ENCODE data around the gene TLE4.

Gene TLE4

GRCh38 chr9:79694208-79694607 lies 122.4 kb downstream of the TLE4 start:
- no peak for DNase-seq

DNA sequence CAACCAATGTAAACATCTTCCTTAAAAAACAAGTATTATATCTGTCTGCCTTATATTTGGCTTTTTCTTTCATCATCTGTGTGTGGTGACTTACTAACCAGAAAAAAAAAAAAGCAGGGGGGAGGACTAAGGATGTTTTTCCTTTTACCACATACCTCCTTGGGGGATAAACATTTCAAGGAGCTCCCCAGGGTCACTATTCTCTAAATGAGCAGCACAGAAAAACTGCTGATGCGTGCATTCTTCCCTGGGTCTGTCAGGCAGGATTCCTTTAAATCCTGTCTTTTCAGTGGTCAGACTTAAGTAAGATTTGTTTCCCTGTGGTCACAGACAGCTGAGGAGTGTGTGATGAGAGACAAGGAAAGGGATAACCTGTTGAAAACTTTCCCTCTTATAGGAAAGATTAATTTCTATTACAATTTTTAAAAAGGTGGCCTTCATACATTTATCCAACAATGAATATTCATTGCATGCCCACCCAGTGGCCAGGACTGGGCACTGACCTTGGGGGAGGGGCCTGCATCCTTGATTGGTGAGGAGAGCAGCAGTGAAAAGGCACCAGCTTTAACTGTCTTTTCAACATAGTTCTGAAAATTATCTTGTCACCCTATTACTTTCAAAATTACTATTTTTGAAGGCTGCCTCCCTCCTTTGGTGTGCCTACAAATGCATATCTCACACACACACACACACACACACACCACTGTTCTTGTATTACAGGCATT lies 123.1 kb downstream of the TLE4 start:
- no peak for DNase-seq

GRCh38 chr9:79695531-79696175 lies 123.9 kb downstream of the TLE4 start:
- DNase-seq: no peak

GRCh38 chr9:79698967-79699366 lies 127.2 kb downstream of the TLE4 start:
- DNase-seq: no peak

GRCh38 chr9:79699479-79699878 lies 127.7 kb downstream of the TLE4 start:
- no peak for DNase-seq

DNA sequence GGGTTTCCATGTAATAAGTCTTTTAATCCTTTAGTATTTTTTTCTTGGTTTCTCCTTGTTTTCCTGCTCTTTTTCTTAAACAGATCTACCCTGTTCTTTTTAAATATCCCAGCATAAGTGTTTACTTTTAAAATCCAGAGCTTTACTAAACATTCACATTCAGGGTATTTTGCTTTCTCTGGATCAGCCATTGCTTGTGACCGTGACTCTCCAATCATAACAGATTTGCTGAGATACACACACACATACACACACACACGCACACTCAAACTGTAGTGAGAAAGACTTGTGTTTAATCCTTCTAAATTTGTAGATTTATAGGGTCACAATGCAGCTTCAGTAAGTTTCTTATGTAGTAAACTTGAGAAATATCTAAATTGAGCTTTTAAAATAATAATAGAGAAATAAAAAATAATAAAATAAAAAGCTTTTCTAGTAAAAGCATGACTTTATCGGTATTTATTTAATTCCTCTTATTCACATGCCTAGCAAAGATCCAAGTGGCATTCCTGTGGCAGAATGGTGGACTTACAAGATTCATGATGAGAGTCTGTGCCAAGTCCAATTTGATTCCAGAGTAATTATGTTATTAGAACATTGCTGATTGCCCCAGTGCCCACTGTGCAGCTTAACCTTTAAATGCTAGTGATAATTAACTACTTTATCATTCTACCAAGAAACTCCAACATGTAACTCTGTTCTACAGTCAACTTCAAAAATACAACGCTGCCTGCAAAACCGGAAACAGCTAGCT lies 129.0 kb downstream of the TLE4 start:
- DNase-seq: no peak

DNA sequence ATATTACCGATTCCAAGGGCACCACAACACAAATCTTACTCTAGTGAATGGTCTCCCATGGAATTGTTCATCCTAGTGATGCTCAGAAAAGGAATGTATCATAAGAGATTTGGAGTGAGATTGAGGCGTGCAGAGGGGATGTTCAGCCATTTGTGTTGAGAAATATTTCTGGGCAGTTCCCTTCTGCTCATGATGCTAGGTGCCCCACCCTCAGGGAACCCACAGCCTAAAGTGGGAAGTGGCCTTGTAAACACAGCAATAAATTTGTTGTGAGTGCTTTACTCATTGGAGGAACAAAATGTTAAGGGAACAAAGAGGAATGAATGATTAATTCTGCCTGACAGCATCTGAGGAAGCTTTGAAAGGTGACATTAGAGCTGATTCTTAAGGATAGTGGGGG lies 129.9 kb downstream of the TLE4 start:
- no peak for DNase-seq

DNA sequence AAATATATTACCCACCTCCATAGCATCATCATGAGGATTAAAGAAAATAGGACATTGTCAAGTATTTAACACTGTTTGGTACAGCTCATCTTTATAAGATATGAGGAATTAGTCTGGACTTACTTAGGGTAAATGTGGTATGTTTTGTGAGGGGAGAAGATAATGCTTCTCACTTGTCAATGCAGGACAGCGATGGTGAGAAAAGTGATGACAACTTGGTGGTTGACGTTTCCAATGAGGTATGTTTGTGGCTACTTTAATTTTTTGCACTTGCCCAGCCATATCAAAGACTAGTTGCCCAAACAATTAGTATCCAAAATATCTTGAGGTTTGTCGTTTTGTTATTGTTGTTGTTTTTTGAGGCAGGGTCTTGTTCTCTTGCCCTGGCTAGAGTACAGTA lies 133.9 kb downstream of the TLE4 start:
- no peak for DNase-seq

DNA sequence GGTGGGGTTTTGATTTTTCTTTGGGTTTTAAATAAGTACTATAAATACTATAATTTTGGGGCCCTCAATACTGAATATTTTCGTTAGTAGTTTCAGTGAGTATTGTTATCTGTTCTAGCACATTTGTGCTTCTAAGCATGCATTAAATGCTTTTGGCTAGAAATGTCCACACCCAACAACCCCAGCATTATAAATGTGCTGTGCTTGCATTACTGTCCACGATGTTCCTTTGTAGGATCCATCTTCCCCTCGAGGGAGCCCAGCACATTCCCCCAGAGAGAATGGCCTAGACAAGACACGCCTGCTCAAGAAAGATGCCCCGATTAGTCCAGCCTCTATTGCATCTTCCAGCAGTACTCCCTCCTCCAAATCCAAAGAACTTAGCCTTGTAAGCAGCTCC lies 134.7 kb downstream of the TLE4 start:
- DNase-seq: no peak

GRCh38 chr9:79707589-79707988 lies 135.8 kb downstream of the TLE4 start:
- no peak for DNase-seq

DNA sequence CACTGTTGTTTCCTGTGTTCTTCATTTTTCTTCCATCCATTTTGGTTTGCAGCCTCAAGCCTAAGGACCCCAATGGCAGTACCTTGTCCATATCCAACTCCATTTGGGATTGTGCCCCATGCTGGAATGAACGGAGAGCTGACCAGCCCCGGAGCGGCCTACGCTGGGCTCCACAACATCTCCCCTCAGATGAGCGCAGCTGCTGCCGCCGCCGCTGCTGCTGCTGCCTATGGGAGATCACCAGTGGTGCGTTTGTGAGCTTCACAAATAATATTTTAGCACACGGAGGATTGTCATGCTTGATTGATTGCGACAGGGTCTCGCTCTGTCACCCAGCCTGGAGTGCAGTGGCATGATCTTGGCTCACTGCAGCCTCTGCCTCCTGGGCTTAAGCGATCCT lies 136.8 kb downstream of the TLE4 start:
- no peak for DNase-seq

DNA sequence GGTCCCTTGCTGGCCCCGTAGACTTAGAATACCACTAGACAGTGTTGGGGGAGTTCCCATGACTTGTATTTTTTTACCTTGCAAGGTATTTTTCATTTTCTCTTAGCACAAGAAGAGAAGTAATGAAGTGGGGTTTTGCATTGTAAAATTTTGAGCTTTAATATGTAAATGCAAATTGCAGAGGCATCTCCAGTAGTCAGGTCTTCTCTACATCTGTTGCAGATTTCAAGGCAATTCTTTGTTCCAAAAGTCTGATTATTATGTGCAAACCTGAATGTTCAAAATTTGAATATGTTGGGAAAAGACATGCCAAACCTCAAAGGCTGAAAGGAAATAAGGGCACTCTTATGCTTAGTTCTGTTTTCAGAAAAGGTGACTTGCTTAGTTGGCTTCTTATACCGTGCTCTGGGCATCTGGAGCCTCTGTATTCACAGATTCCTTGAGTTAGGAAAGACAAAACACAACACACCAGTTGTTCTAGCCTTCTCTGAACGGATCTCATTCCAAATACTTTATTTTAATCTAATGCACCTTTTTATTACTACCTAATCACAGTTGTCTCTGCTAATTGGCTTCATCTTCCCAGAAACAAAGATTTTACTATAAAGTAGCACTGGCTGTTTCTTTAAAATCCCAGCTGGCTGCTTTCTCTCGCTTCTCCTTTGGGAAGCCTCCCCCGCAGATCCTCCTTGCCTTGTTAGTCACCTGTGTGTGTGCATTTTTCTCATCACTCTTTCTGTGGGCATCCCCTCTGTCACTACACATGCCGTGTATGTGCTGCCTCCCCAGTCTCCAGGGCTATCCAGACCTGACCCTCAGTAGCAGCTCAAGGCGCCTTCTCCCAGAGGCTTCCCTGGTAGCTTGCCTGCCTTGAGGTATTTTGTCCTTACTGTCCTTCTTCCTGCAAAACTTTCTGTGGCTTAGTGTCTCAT lies 138.2 kb downstream of the TLE4 start:
- no peak for DNase-seq

GRCh38 chr9:79711874-79712273 lies 140.1 kb downstream of the TLE4 start:
- DNase-seq: no peak

- no peak for DNase-seq
Observed at GRCh38 chr9:79719021-79719420, 147.3 kb downstream of the TLE4 start.

DNA sequence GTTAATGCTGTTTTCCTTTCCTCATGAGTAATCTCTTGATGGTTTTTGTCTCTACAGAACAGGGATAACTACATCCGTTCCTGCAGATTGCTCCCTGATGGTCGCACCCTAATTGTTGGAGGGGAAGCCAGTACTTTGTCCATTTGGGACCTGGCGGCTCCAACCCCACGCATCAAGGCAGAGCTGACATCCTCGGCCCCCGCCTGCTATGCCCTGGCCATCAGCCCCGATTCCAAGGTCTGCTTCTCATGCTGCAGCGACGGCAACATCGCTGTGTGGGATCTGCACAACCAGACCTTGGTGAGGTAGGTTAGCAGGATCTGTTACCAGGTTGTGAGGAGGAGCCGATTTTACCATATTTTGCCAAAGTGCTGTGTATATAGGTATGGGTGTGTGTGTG lies 148.2 kb downstream of the TLE4 start:
- no peak for DNase-seq

GRCh38 chr9:79731171-79731890 lies 159.6 kb downstream of the TLE4 start:
- DNase-seq: peak; percentile 28

- DNase-seq: no peak
Observed at GRCh38 chr9:79735023-79735779, 163.4 kb downstream of the TLE4 start.

DNA sequence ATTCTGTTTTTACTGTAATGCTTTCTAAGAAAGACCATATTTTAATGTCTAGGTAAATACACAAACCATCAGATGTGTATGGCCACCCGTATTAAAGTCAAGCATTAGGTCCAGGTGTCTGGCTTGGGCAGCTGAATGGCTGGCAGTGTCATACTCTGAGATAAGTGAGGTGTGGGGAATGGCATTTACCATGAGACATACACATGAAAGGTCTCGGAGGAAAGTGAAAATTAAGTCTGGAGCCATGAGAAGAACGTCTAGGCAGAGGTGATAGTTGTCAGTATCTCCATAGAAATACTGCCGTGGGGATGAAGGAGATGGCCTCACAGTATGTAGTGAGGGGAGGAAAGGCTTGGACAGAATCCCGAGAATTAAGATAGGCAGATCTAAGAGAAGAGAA lies 164.3 kb downstream of the TLE4 start:
- no peak for DNase-seq

GRCh38 chr9:79741381-79741780 lies 169.6 kb downstream of the TLE4 start:
- DNase-seq: no peak

DNA sequence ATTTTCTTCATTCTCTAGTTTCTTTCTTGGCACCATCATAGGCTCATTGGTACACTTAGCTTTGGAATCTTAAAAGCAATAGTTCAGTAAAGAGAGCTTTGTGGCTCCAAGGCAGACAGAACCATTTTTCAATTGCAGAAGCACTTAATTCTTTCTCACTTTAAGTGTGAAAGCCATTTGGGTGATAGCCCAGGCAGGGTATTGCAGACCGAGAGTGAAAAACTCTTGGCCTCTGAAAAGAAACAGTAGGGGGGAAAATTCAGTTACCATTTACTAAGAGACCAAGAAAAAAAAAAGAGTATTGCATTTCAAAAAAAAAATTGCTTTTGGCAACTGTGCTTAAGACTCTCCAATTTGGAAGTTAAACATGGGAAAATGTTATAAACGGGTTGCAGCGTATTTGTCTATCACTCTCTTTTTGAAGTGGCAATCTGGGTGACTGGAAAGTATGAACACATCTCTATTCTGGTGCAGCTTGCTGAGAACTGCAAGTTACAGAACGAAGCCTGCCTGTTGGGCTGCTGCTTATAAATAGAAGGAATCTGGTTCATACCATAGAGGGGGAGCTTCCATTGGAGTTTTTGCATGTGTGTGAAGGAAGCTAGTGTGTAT lies 170.5 kb downstream of the TLE4 start:
- no peak for DNase-seq

DNA sequence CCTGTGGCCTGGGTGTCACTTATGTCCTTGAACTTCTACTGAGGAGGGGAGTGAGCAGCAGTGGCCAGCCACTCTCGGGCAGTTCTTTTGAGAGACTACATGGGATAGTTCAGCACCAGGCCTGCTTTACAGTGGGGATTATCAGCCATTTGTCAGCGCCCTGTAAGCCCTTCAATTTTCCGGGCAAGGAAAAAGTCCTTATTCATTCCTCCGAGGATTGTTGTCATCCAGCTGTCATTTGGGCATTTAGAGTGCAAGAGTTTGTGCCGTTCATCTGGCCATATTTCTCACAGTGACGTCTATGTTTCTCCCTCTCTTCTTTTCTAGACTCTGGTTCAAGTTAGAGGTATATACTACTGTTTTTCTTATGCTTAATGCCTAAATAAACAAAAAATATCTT lies 172.8 kb downstream of the TLE4 start:
- DNase-seq: no peak

Measured in stimulated activated CD8-positive, alpha-beta memory T cell treated with anti-CD3 and anti-CD28 coated beads, Interleukin-4, amount 100 ng/mL, for 48 hours (primary cell).